IMR-90 (cell line): ENCODE results near the gene FAM209A.

Experiments
- BHLHE40 ChIP-seq: fragments of 150-350 bp; IDR thresholded peaks from 2 replicates; pipeline ENCODE4 v1.6.1; 2016; ENCODE audit warnings: mild to moderate bottlenecking, low read depth, low read length
- CEBPB ChIP-seq: IDR thresholded peaks from 2 replicates; pipeline ENCODE4 v1.6.1; 2012; ENCODE audit warnings: low read depth, low read length, improper control_type of control experiment
- CHD1 ChIP-seq: IDR thresholded peaks from 2 replicates; pipeline ENCODE4 v1.6.1; 2012; ENCODE audit warnings: low read depth, low read length, improper control_type of control experiment
- CTCF ChIP-seq: conservative IDR thresholded peaks from 2 replicates; pipeline ENCODE4 v1.5.1; 2012; ENCODE audit warnings: mild to moderate bottlenecking, low read depth, low read length, improper control_type of control experiment
- MAFK ChIP-seq: IDR thresholded peaks from 2 replicates; pipeline ENCODE4 v1.6.1; 2012; ENCODE audit warnings: low read depth, low read length, improper control_type of control experiment
- MAZ ChIP-seq: IDR thresholded peaks from 2 replicates; pipeline ENCODE4 v1.6.1; 2012; ENCODE audit warnings: low read depth, mild to moderate bottlenecking, low read length, improper control_type of control experiment, moderate library complexity, borderline replicate concordance
- POLR2A ChIP-seq: IDR thresholded peaks from 2 replicates; pipeline ENCODE4 v1.6.1; 2012; ENCODE audit warnings: mild to moderate bottlenecking, low read depth, low read length
- RAD21 ChIP-seq: IDR thresholded peaks from 2 replicates; pipeline ENCODE4 v1.6.1; 2012; ENCODE audit warnings: low read length, improper control_type of control experiment
- RFX5 ChIP-seq: IDR thresholded peaks from 2 replicates; pipeline ENCODE4 v1.8.0; 2012; ENCODE audit warnings: low read depth, mild to moderate bottlenecking, low read length, moderate library complexity
- SMC3 ChIP-seq: fragments of 150-350 bp; IDR thresholded peaks from 2 replicates; pipeline ENCODE4 v1.6.1; 2016; ENCODE audit warnings: low read depth, mild to moderate bottlenecking, antibody characterized with exemption, low read length, moderate library complexity
- USF2 ChIP-seq: fragments of 150-350 bp; IDR thresholded peaks from 2 replicates; pipeline ENCODE4 v1.6.1; 2017; ENCODE audit warnings: mild to moderate bottlenecking, antibody characterized with exemption, low read length, low read depth
- TF ChIP-seq, protein P1 (sequence below): fragments of 150-350 bp; IDR thresholded peaks from 2 replicates; pipeline ENCODE4 v1.6.1; 2016; ENCODE audit warnings: low read depth, mild to moderate bottlenecking, low read length, moderate library complexity, borderline replicate concordance

DNA sequence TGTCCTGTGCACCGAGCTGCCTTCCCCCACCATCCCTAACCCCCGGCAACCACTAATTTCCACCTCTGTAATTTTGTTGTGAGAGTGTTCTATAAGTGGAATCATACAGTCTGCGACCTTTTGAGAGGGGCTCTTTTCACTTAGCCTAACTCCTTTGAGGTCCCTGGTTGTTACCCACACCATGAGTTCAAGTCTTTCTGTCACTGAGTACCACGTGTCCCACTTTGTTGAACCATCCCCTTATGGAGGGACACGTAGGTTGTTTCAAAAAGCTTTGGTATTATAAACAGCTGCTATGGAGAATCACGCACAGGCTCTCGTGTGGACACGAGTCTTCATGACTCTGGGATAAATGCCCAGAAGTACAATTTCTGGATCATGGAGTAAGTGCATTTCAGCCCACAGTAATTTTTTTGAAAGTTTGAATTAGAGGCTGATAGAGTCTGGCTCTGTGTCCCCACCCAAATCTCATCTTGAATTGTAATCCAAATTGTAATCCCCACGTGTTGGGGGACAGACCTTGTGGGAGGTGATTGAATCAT lies 18.0 kb downstream of the FAM209A start:
- TF ChIP-seq CEBPB (no peak), SMC3 (no peak), BHLHE40 (no peak), CTCF (no peak), POLR2A (no peak), CHD1 (no peak), MAZ (no peak), RAD21 (no peak), MAFK (no peak), RFX5 (no peak), USF2 (no peak)
- TF ChIP-seq, protein P1, sequence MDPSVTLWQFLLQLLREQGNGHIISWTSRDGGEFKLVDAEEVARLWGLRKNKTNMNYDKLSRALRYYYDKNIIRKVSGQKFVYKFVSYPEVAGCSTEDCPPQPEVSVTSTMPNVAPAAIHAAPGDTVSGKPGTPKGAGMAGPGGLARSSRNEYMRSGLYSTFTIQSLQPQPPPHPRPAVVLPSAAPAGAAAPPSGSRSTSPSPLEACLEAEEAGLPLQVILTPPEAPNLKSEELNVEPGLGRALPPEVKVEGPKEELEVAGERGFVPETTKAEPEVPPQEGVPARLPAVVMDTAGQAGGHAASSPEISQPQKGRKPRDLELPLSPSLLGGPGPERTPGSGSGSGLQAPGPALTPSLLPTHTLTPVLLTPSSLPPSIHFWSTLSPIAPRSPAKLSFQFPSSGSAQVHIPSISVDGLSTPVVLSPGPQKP, result no peak
